Ishikawa (cell line): ENCODE measurements around the gene SSUH2.

Source experiments
- CEBPB ChIP-seq: IDR thresholded peaks from 2 replicates; pipeline ENCODE4 v1.6.1; 2012
- CREB1 ChIP-seq: IDR thresholded peaks from 2 replicates; pipeline ENCODE4 v1.6.1; 2012; ENCODE audit warnings: low read depth
- EP300 ChIP-seq: IDR thresholded peaks from 2 replicates; pipeline ENCODE4 v1.6.1; 2012; ENCODE audit warnings: borderline replicate concordance
- FOXM1 ChIP-seq: IDR thresholded peaks from 2 replicates; pipeline ENCODE4 v1.6.1; 2012; ENCODE audit warnings: low read depth, borderline replicate concordance
- MAX ChIP-seq: IDR thresholded peaks from 2 replicates; pipeline ENCODE4 v1.6.1; 2012
- RAD21 ChIP-seq: IDR thresholded peaks from 2 replicates; pipeline ENCODE4 v1.6.1; 2012; ENCODE audit warnings: low read depth
- REST ChIP-seq: IDR thresholded peaks from 2 replicates; pipeline ENCODE4 v1.6.1; 2012; ENCODE audit warnings: low read depth, mild to moderate bottlenecking
- TAF1 ChIP-seq: IDR thresholded peaks from 2 replicates; pipeline ENCODE4 v1.6.1; 2012; ENCODE audit warnings: low read depth, mild to moderate bottlenecking
- TF ChIP-seq, protein P1 (sequence below): IDR thresholded peaks from 2 replicates; pipeline ENCODE4 v1.6.1; 2012

DNA sequence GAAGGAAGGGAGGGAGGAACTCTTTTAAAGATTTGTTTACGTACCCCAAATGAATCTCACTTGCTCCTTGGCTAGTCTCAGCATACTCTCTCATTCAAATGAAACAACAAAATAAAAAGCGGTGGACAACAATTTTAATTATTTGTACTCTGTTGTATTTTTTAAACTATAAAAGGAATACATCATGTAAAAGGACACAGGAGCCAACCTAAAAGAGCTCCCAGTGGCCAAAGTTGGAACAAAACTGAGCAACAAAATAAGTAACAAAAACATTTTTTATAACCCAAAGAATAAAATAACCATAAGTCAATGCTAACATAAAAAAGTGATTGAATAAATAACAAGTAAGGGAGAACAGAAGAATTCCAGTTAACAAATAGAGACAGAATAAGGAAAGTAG, 24.4 kb upstream of the SSUH2 start:
- no peak for TF ChIP-seq FOXM1
- TF ChIP-seq, protein P1, sequence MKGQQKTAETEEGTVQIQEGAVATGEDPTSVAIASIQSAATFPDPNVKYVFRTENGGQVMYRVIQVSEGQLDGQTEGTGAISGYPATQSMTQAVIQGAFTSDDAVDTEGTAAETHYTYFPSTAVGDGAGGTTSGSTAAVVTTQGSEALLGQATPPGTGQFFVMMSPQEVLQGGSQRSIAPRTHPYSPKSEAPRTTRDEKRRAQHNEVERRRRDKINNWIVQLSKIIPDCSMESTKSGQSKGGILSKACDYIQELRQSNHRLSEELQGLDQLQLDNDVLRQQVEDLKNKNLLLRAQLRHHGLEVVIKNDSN = no peak
- TF ChIP-seq TAF1 = no peak
- TF ChIP-seq CREB1 = no peak
- no peak for TF ChIP-seq MAX
- TF ChIP-seq CEBPB = no peak
- no peak for TF ChIP-seq EP300
- no peak for TF ChIP-seq REST
- no peak for TF ChIP-seq RAD21
